Stimulated activated CD8-positive, alpha-beta memory T cell treated with anti-CD3 and anti-CD28 coated beads, Interleukin-2, amount 100 ng/mL, for 48 hours (primary cell): Measurements from ENCODE around the gene RCSD1.

Source experiments
- DNase-seq, 2 donors: peaks; one replicate each; pipeline ENCODE4 v3.0.0-alpha.2; 2020; ENCODE audit warnings: low read depth in 2 of 2

Gene RCSD1

GRCh38 chr1:167617153-167618147, 12.6 kb upstream of the RCSD1 start:
- no peak for DNase-seq

DNA sequence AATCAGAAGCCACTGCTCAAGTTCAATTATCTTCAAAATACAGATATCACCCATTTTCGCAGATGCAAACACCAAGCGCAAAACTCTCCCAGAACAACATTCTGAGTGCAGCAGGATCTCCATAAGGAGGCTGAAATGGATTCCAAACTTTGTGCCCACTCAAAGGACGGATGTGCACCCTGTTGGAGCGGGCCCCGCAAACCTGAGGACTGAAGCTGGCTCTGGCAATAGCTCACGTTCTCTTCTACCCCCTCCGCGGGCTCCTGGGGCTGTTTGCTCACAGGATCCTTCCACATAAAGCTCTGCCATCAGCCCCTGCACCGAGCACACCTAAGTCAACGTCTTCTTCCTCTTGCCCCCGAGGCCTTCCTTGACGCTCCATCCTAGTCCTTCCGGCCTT, 11.7 kb upstream of the RCSD1 start:
- DNase-seq: no peak

DNA sequence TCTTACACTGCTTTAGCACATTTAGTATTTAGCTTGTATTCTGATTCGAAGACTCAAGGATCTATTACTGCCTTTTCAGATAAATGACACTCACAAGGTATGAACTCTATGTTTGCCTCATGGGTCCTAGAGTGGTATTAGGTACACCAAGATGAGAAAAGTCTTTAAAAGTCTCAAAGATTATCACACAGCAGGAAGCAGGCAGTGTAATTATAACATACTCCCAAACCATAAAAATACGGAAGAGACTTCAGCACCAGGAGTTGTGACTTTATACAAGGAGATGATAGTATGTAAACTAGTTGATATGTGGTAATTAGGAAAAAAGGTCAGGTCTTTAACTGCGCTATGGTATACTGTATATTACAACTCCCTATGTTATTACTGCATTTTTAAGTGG, 11.2 kb upstream of the RCSD1 start:
- no peak for DNase-seq

DNA sequence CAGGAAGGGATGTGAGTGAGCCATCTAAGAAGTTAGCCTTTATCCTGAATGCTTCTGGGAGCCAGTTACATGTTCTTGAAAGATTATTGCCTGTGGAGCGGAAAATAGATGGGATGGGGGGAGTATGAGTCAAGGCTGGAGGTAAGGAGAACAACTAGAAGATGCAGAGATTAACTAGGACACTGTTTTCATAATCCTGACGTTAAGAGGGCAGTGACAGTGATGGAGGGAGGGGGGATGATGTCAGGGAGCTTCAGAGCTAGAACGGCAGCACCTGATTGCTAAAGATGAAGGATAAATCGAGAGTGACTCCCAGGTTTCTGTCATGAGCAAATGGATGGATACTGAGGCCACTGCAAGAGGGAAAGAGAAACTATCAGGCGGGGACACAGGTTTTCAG, 10.0 kb upstream of the RCSD1 start:
- DNase-seq: no peak

DNA sequence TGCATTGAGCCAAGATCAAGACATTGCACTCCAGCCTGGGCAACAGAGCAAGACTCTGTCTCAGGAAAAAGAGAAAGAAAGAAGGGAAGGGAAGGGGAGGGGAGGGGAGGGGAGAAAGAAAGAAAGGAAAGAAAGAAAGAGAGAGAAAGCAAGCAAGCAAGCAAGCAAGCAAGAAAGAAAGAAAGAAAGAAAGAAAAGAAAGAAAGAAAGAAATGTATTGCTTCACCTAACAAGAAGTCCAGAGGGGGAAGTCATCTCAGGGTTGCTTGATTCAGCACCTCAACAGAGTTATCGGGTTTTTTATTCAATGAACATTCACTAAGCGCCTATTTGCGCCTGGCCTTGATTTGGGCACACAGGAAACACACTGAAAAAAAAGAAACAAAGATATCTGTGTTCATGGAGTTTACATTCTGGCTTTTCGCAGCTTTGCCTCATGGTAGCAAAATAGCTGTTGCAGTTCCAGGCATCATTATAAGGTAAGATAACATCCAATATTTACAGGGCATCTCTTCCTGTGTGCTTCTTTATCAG, 8.2 kb upstream of the RCSD1 start:
- no peak for DNase-seq

DNA sequence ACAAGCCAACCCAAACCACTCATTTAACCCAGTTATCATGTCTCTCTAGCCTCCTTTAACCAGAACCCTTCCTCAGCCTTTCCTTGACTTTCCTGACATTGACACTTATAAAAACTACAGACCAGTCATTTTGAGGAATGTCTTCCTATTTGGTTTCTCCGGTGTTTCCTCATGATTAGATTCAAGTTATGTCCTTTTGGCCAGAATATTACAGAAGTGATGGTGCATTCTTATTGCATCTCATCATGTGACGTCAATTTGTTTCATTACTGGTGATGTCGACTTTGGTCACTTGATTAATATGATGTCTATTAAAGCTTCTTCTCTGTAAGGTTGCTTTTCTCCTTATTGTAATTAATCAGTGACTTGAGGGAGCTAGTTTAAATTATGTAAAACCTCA, 6.1 kb upstream of the RCSD1 start:
- no peak for DNase-seq

- no peak for DNase-seq
Measured at GRCh38 chr1:167625040-167625823, 4.8 kb upstream of the RCSD1 start.

DNA sequence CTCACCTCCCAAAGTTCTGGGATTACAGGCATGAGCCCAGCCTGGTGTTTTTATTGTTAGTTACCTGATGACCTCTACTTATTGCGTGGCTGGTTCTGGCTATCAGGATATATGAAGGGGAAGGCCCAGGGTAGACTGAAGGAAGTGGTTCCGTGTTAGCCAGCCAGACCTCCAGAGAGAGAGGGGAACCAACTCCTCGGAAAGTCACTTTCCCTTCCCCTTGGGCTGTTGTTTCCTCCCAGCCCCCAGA, 2.5 kb upstream of the RCSD1 start:
- no peak for DNase-seq

GRCh38 chr1:167627865-167628641, 2.0 kb upstream of the RCSD1 start:
- peak; percentile 60 to 63 for DNase-seq

DNA sequence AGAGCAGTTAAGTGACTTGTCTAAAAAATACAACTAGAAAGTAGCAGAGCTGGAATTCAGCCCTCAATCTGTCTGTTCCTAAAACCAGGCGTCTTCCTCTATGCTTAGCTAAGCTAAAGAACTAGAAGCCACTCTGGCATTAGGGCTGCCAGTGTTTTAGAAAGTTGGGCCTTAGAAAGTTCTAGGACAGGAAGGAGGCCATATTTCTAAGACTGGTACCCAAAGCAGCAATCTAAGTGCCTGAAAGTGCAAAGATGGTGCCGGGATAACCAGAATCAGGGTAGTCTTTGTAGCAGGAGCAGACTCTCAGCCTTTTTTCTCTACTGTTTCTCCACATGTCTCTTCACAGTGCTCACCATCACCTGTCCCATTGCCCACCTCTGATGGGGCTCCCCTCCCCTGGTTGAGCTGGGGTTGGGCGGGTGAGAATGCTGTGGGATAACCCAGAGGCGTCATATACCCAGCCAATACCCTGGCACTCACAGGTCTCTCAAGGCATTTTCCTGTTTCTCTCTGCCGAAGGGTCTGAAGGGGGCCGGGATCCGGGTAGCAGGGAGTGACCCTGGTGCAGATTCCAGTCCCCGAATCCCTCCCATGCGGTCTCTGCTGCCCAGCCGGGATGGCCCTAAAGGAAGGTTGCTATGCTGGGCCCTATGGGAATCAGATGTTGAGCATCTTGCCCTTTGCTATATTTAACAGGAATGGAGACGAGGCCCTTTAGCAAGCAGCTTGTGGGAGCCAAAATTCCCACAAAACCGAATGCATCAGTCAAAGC, 1.1 kb upstream of the RCSD1 start:
- DNase-seq: no peak

DNA sequence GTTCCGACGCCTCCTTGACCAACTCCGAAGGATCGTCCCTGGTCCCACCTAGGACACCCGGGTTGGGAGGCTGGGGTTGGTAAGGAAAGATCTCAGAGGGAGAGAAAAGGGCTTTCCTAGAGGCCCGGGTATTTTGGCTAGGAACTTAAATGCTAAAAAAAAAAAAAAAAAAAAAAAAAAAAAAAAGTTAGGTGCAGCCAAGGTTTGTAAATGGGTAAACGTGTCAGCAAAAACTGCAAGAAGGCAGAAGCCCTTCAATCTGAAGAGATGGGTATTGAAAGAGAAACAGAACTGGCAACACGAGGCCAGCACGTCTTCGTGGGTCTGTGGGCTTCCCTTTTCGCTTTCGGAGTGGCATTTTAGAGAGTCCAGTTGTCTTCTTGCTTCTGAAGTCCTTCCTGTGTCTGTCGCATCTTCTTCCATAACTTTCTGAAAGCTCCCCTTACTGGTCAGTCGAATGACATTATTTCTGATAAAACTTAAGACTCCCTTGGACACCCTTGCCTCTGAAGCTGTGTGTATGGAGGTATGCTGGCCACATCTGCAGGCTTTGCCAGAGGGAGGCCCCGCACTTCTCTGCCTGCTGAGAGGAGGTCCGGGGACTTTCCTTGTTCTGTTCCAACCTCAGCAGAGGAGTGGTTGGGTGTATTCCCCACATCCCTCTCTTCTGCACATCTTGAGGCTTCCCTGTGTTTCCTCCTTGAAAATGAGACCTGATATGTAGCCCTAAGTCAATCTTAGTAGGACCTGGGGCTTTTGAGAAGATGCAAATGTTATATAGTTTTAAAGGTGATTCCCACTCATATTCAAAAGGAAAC, 745 bp downstream of the RCSD1 start:
- no peak for DNase-seq

- DNase-seq: no peak
Measured at GRCh38 chr1:167631386-167631935, 1.4 kb downstream of the RCSD1 start.

GRCh38 chr1:167631936-167632614, 2.0 kb downstream of the RCSD1 start:
- DNase-seq: no peak

- no peak for DNase-seq
Measured at GRCh38 chr1:167633258-167633944, 3.4 kb downstream of the RCSD1 start.

DNA sequence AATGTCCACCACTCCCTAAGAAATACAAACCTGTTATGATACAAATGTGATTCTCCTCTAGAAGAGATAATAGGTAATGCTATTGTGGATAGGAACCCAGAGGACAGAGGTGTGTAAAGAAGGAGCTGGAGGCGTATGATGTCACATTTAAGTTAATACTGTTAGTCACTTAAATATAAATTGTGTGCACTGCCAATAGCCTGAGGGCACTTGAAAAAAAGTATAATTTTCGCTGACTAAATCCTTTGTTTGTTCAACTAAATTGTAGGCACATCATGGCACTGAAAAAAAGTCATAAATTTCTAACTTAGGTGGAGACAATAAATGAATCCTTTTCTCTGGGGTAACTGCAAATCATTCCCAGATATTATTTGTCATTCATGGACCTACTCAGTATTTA, 4.4 kb downstream of the RCSD1 start:
- no peak for DNase-seq

DNA sequence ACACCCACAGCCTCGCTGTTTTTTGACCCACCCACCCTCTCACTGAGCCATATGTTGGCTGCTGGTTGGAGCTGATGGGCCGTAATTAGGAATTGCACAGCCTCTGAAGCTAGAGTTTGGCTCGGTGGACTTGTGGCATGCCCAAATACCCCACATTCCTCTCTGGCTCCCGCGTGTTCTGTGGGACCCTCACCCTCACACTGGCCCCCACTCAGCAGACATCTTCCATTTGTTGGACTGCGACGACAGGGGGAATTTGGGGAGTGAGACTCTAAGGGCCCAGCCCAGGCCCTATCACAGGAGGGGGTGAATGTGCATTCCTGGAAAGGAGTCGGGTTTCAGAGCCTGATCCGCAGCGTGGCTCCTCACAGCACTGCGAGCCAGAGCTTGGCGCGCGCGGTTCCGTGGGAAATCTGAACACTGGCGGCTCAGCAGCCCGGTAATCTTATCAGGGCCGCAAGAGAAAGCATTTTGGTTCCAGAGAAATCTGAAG, 5.2 kb downstream of the RCSD1 start:
- no peak for DNase-seq

DNA sequence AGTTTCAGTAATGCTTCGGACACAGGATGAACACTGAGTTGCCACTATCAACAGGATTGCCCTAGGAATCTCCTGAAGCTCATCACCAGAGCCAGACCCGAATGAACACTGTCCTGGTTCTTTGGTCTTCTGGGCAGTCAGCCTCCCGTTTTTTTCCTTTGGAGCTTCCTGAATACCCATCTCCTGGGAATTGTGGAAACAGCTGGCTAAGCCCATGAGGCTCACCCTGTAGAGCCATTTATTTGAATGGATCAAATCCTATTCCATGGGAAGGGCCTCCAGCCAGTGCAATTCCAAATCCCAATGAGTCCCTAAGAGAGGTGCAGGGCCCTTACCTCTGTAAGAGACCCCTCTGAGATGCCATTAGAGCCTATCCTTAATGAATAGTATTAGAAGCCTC, 5.9 kb downstream of the RCSD1 start:
- DNase-seq: no peak

DNA sequence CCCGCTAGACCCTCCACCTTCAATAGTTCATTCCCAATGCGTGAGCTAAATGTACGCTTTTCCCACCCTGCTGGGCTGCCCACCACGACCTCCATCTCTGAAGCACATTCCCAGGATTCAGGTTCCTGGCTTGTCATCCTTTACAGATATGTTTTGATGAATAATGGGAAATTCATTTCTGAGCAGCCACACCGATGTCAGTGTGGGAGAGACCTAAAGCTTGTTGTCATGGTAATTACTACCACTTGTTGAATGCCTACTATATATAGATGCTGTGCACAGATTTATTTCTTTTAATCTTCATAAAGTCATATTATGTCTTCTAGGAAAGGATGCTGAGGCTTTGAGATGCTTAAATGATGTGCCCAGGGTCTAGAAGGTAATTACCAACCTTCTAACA, 8.0 kb downstream of the RCSD1 start:
- no peak for DNase-seq

GRCh38 chr1:167640051-167640450, 10.0 kb downstream of the RCSD1 start:
- DNase-seq: no peak
